IMR-90 (cell line): Measurements from ENCODE around the gene AFG1L.

Experiments
- BHLHE40 ChIP-seq: fragments of 150-350 bp; IDR thresholded peaks from 2 replicates; pipeline ENCODE4 v1.6.1; 2016; ENCODE audit warnings: mild to moderate bottlenecking, low read depth, low read length
- CEBPB ChIP-seq: IDR thresholded peaks from 2 replicates; pipeline ENCODE4 v1.6.1; 2012; ENCODE audit warnings: low read depth, low read length, improper control_type of control experiment
- CHD1 ChIP-seq: IDR thresholded peaks from 2 replicates; pipeline ENCODE4 v1.6.1; 2012; ENCODE audit warnings: low read depth, low read length, improper control_type of control experiment
- CTCF ChIP-seq: conservative IDR thresholded peaks from 2 replicates; pipeline ENCODE4 v1.5.1; 2012; ENCODE audit warnings: mild to moderate bottlenecking, low read depth, low read length, improper control_type of control experiment
- MAFK ChIP-seq: IDR thresholded peaks from 2 replicates; pipeline ENCODE4 v1.6.1; 2012; ENCODE audit warnings: low read depth, low read length, improper control_type of control experiment
- NFE2L2 ChIP-seq: fragments of 150-350 bp; IDR thresholded peaks from 2 replicates; pipeline ENCODE4 v1.6.1; 2016; ENCODE audit warnings: low read depth, mild to moderate bottlenecking, low read length
- POLR2A ChIP-seq: IDR thresholded peaks from 2 replicates; pipeline ENCODE4 v1.6.1; 2012; ENCODE audit warnings: mild to moderate bottlenecking, low read depth, low read length
- RAD21 ChIP-seq: IDR thresholded peaks from 2 replicates; pipeline ENCODE4 v1.6.1; 2012; ENCODE audit warnings: low read length, improper control_type of control experiment
- RCOR1 ChIP-seq: IDR thresholded peaks from 2 replicates; pipeline ENCODE4 v1.6.1; 2012; ENCODE audit warnings: mild to moderate bottlenecking, low read length, improper control_type of control experiment; ENCODE audit not compliant: insufficient replicate concordance
- SMC3 ChIP-seq: fragments of 150-350 bp; IDR thresholded peaks from 2 replicates; pipeline ENCODE4 v1.6.1; 2016; ENCODE audit warnings: low read depth, mild to moderate bottlenecking, antibody characterized with exemption, low read length, moderate library complexity
- USF2 ChIP-seq: fragments of 150-350 bp; IDR thresholded peaks from 2 replicates; pipeline ENCODE4 v1.6.1; 2017; ENCODE audit warnings: mild to moderate bottlenecking, antibody characterized with exemption, low read length, low read depth

GRCh38 chr6:108361312-108361932 is 66.6 kb downstream of the AFG1L start:
- TF ChIP-seq CTCF: no peak
- TF ChIP-seq POLR2A: no peak
- no peak for TF ChIP-seq CHD1
- no peak for TF ChIP-seq RAD21
- no peak for TF ChIP-seq CEBPB
- no peak for TF ChIP-seq MAFK
- TF ChIP-seq SMC3: no peak
- TF ChIP-seq USF2: no peak
- no peak for TF ChIP-seq RCOR1
- TF ChIP-seq NFE2L2: no peak
- TF ChIP-seq BHLHE40: no peak
